ACC112 (cell line): ENCODE data around the gene MUS81.

Source experiments
- H2AFZ ChIP-seq: fragments of 200-600 bp; sonication (generic); one replicate; pipeline ENCODE4 v1.6.0; 2017; ENCODE audit warnings: antibody characterized with exemption, low read length; ENCODE audit not compliant: unreplicated experiment
- H3K27ac ChIP-seq: fragments of 200-600 bp; sonication (generic); 2 replicates; pipeline ENCODE4 v1.5.1; 2014; ENCODE audit warnings: low read depth, mild to moderate bottlenecking, antibody characterized with exemption, low read length, moderate library complexity
- H3K27me3 ChIP-seq: fragments of 200-600 bp; sonication (generic); 2 replicates; pipeline ENCODE4 v1.6.1; 2014; ENCODE audit warnings: mild to moderate bottlenecking, antibody characterized with exemption, low read length, moderate library complexity, mixed read lengths; ENCODE audit not compliant: insufficient read depth
- H3K36me3 ChIP-seq: fragments of 200-600 bp; sonication (generic); 2 replicates; pipeline ENCODE4 v1.6.1; 2016; ENCODE audit warnings: mild to moderate bottlenecking, antibody characterized with exemption, low read length, moderate library complexity, mixed read lengths; ENCODE audit not compliant: insufficient read depth
- H3K4me1 ChIP-seq: fragments of 200-600 bp; sonication (generic); one replicate; pipeline ENCODE4 v1.6.1; 2016; ENCODE audit warnings: low read length, mixed read lengths; ENCODE audit not compliant: insufficient read depth, unreplicated experiment, control insufficient read depth
- H3K4me3 ChIP-seq: fragments of 200-600 bp; sonication (generic); 2 replicates; pipeline ENCODE4 v1.5.1; 2014; ENCODE audit warnings: mild to moderate bottlenecking, low read depth, low read length
- H3K79me2 ChIP-seq: fragments of 200-600 bp; sonication (generic); one replicate; pipeline ENCODE4 v1.6.0; 2016; ENCODE audit warnings: low read length; ENCODE audit not compliant: control insufficient read depth, unreplicated experiment, insufficient read depth

MUS81 gene

GRCh38 chr11:65880027-65880426 is 19.8 kb downstream of the MUS81 start:
- Histone ChIP-seq H3K79me2 (peaks cover 4% of the 10 kb centered on the region), H2AFZ (no peak overlapping the region), H3K4me3 (no peak overlapping the region), H3K4me1 (peaks cover 12% of the 10 kb centered on the region), H3K36me3 (peaks cover 12% of the 10 kb centered on the region; the same call in 1 of the 2 replicates), H3K27ac (no peak overlapping the region), H3K27me3 (no peaks in the 10 kb centered on the region)

GRCh38 chr11:65880844-65881421 is 20.7 kb downstream of the MUS81 start:
- Histone ChIP-seq H3K27me3 (no peaks in the 10 kb centered on the region), H3K36me3 (peaks cover 12% of the 10 kb centered on the region; the same call in 1 of the 2 replicates), H3K79me2 (peaks cover 8% of the 10 kb centered on the region), H3K27ac (no peak overlapping the region), H2AFZ (no peak overlapping the region), H3K4me1 (peaks cover 18% of the 10 kb centered on the region), H3K4me3 (no peak overlapping the region)

GRCh38 chr11:65882120-65883057 is 22.2 kb downstream of the MUS81 start:
- Histone ChIP-seq H3K79me2 (peaks cover 15% of the 10 kb centered on the region), H3K27me3 (no peaks in the 10 kb centered on the region), H3K4me1 (peaks cover 26% of the 10 kb centered on the region), H2AFZ (no peak overlapping the region), H3K27ac (no peak overlapping the region), H3K4me3 (no peak overlapping the region), H3K36me3 (peaks cover 12% of the 10 kb centered on the region; the same call in 1 of the 2 replicates)

- H3K36me3 ChIP-seq = peaks cover 12% of the 10 kb centered on the region; the same call in 1 of the 2 replicates
- H3K79me2 ChIP-seq = peaks cover 18% of the 10 kb centered on the region
- H3K27me3 ChIP-seq = no peaks in the 10 kb centered on the region
- H2AFZ ChIP-seq = no peak overlapping the region
- H3K4me1 ChIP-seq = peaks cover 26% of the 10 kb centered on the region
- no peak overlapping the region for H3K27ac ChIP-seq
- no peak overlapping the region for H3K4me3 ChIP-seq
Observed at GRCh38 chr11:65883058-65883761, 23.0 kb downstream of the MUS81 start.

- no peak overlapping the region for H3K4me3 ChIP-seq
- H3K27me3 ChIP-seq = no peaks in the 10 kb centered on the region
- no peak overlapping the region for H3K27ac ChIP-seq
- H2AFZ ChIP-seq = no peak overlapping the region
- peaks cover 18% of the 10 kb centered on the region for H3K79me2 ChIP-seq
- H3K4me1 ChIP-seq = peaks cover 26% of the 10 kb centered on the region
- peaks cover 12% of the 10 kb centered on the region; the same call in 1 of the 2 replicates for H3K36me3 ChIP-seq
Observed at GRCh38 chr11:65883786-65884715, 23.8 kb downstream of the MUS81 start.

GRCh38 chr11:65884716-65885092 is 24.5 kb downstream of the MUS81 start:
- Histone ChIP-seq H3K27me3 (no peaks in the 10 kb centered on the region), H3K27ac (no peak overlapping the region), H3K4me1 (peaks cover 27% of the 10 kb centered on the region), H3K36me3 (peaks cover 12% of the 10 kb centered on the region; the same call in 1 of the 2 replicates), H3K4me3 (no peak overlapping the region), H3K79me2 (peaks cover 18% of the 10 kb centered on the region), H2AFZ (no peak overlapping the region)

GRCh38 chr11:65885231-65885630 is 25.0 kb downstream of the MUS81 start:
- no peak overlapping the region for H3K4me3 ChIP-seq
- H3K79me2 ChIP-seq = peaks cover 18% of the 10 kb centered on the region
- H2AFZ ChIP-seq = no peak overlapping the region
- H3K36me3 ChIP-seq = peaks cover 12% of the 10 kb centered on the region; the same call in 1 of the 2 replicates
- H3K4me1 ChIP-seq = peaks cover 32% of the 10 kb centered on the region
- no peaks in the 10 kb centered on the region for H3K27me3 ChIP-seq
- no peak overlapping the region for H3K27ac ChIP-seq

GRCh38 chr11:65885808-65886536 is 25.7 kb downstream of the MUS81 start:
- peaks cover 12% of the 10 kb centered on the region; the same call in 1 of the 2 replicates for H3K36me3 ChIP-seq

GRCh38 chr11:65886826-65887722 is 26.8 kb downstream of the MUS81 start:
- H2AFZ ChIP-seq = no peak overlapping the region

More at GRCh38 chr11:65885808-65886536, 25.7 kb downstream of the MUS81 start:
- H3K4me1 ChIP-seq = peaks cover 30% of the 10 kb centered on the region
- peak overlapping the region; percentile 37; the same call in 1 of the 2 replicates for H3K4me3 ChIP-seq
- H3K27me3 ChIP-seq = no peaks in the 10 kb centered on the region
- peaks cover 18% of the 10 kb centered on the region for H3K79me2 ChIP-seq
- H2AFZ ChIP-seq = no peak overlapping the region
- H3K27ac ChIP-seq = no peak overlapping the region

More at GRCh38 chr11:65886826-65887722, 26.8 kb downstream of the MUS81 start:
- peak overlapping the region; percentile 86 for H3K4me3 ChIP-seq
- H3K4me1 ChIP-seq = peaks cover 26% of the 10 kb centered on the region
- peaks cover 12% of the 10 kb centered on the region; the same call in 1 of the 2 replicates for H3K36me3 ChIP-seq
- peaks cover 18% of the 10 kb centered on the region for H3K79me2 ChIP-seq
- no peaks in the 10 kb centered on the region for H3K27me3 ChIP-seq
- peak overlapping the region; percentile 72 for H3K27ac ChIP-seq
